Panc1 (cell line): Measurements from ENCODE around the gene MAPK8. TPM values are rescaled to one million over a fixed set of nuclear protein-coding genes. Genes with fewer than 3 reads are reported as not detected.

Source experiments
- ATAC-seq: fragments of 200-7000 bp; cut with Tn5 transposase; 2 replicates; pipeline ENCODE4 v1.9.1; 2020; ENCODE audit warnings: mild to moderate bottlenecking, moderate library complexity
- BruUV-seq: library from RNA; stranded (reverse); fragments of 400-500 nt; replicated peaks from 2 replicates; lab custom pipeline; 2021; lab: Mats Ljungman, UMichigan
- CTCF ChIA-PET: fragments of 300-600 bp; sonication (Branson Sonifier 250); formaldehyde crosslinking; loops from one replicate; lab custom pipeline; 2022; ENCODE audit warnings: antibody characterized with exemption; lab: Charles Lee
- POLR2A ChIA-PET: fragments of 300-600 bp; sonication (Branson Sonifier 250); formaldehyde crosslinking; loops from one replicate; lab custom pipeline; 2022; ENCODE audit warnings: antibody characterized with exemption; lab: Charles Lee
- DNase-seq: peaks from one replicate; pipeline ENCODE4 v3.0.0-alpha.2; 2010; ENCODE audit warnings: low read depth, low spot score
- H3K27ac ChIP-seq: 2 replicates; pipeline ENCODE4 v1.5.1; 2011; ENCODE audit warnings: mild to moderate bottlenecking, low read length, inconsistent platforms
- H3K27me3 ChIP-seq: fragments of 200-500 bp; sonication (Bioruptor generic); 2 replicates; pipeline ENCODE4 v1.6.0; 2014; ENCODE audit warnings: low read length, inconsistent platforms; ENCODE audit not compliant: control insufficient read depth, insufficient read depth
- H3K36me3 ChIP-seq: fragments of 200-500 bp; sonication (Bioruptor generic); 2 replicates; pipeline ENCODE4 v1.5.1; 2014; ENCODE audit warnings: inconsistent platforms, mild to moderate bottlenecking, low read length, moderate library complexity; ENCODE audit not compliant: control insufficient read depth, insufficient read depth
- H3K4me1 ChIP-seq: 2 replicates; pipeline ENCODE4 v1.5.1; 2011; ENCODE audit warnings: inconsistent platforms, mild to moderate bottlenecking, low read length, moderate library complexity; ENCODE audit not compliant: control insufficient read depth, insufficient read depth
- H3K4me3 ChIP-seq, 2 experiments: 2 replicates each; pipeline ENCODE4 v1.5.1; 2011 to 2012; ENCODE audit warnings: low read depth in 2 of 2, low read length in 2 of 2, mild to moderate bottlenecking in 2 of 2, inconsistent platforms in 1 of 2, moderate library complexity in 1 of 2
- H3K9me3 ChIP-seq: fragments of 200-500 bp; sonication (Bioruptor generic); 2 replicates; pipeline ENCODE4 v1.5.1; 2014; ENCODE audit warnings: low read depth, mild to moderate bottlenecking, inconsistent platforms, low read length, moderate library complexity; ENCODE audit not compliant: control insufficient read depth, insufficient read depth
- POLR2AphosphoS5 ChIP-seq: IDR thresholded peaks from 2 replicates; pipeline ENCODE4 v1.6.1; 2012; ENCODE audit warnings: mild to moderate bottlenecking, low read depth, low read length, moderate library complexity
- REST ChIP-seq, 2 experiments: IDR thresholded peaks; 2 replicates each; pipeline ENCODE4 v1.6.1; 2011 to 2012; ENCODE audit warnings: low read depth in 2 of 2, control low read depth in 1 of 2, low read length in 1 of 2, mild to moderate bottlenecking in 1 of 2, moderate library complexity in 1 of 2; ENCODE audit not compliant: insufficient read depth in 1 of 2
- SIN3A ChIP-seq: IDR thresholded peaks from 2 replicates; pipeline ENCODE4 v1.6.1; 2012; ENCODE audit warnings: low read depth, mild to moderate bottlenecking, low read length, moderate library complexity, borderline replicate concordance; ENCODE audit not compliant: insufficient read depth
- TCF7L2 ChIP-seq: IDR thresholded peaks from 2 replicates; pipeline ENCODE4 v1.6.1; 2011; ENCODE audit warnings: mild to moderate bottlenecking, low read depth, low read length, inconsistent platforms
- in situ Hi-C: cut with HindIII; loops from 2 replicates; pipeline ENCODE4 v1.10.0; 2016; ENCODE audit warnings: low sequenced_read_pairs, low pct_unique_long_range_greater_than_20kb
- intact Hi-C: fragments of 100-400 bp; cut with micrococcal nuclease; formaldehyde crosslinking; loops from one replicate; pipeline ENCODE4 v1.10.0; 2022; ENCODE audit not compliant: unreplicated experiment
- total RNA-seq: library from RNA; stranded (reverse); gene quantifications from one replicate; pipeline ENCODE4 v1.2.1, GENCODE V29; 2021; ENCODE audit not compliant: unreplicated experiment
- TF ChIP-seq, protein P1 (sequence below): fragments of 450-650 bp; IDR thresholded peaks from 2 replicates; pipeline ENCODE4 v1.5.1; 2017; ENCODE audit warnings: mild to moderate bottlenecking

The MAPK8 gene
- total RNA-seq, 1 experiment from 2014 or later, result 66.6 TPM

- intact Hi-C loops (no loop called here), in situ Hi-C loops (no loop called here)
- no peak overlapping the region for H3K27ac ChIP-seq
- no peak overlapping the region for H3K4me3 ChIP-seq
- ATAC-seq (no peak), DNase-seq (no peak)
- no TSS peak for BruUV-seq
- no peak for TF ChIP-seq SIN3A
- TF ChIP-seq REST (IDR thresholded peaks at IDR 0.05; ENCODE audit: insufficient read depth in 1 of 2, low read depth in 2 of 2, low read length in 1 of 2), result no peak
- no peak for TF ChIP-seq TCF7L2
- TF ChIP-seq, protein P1, sequence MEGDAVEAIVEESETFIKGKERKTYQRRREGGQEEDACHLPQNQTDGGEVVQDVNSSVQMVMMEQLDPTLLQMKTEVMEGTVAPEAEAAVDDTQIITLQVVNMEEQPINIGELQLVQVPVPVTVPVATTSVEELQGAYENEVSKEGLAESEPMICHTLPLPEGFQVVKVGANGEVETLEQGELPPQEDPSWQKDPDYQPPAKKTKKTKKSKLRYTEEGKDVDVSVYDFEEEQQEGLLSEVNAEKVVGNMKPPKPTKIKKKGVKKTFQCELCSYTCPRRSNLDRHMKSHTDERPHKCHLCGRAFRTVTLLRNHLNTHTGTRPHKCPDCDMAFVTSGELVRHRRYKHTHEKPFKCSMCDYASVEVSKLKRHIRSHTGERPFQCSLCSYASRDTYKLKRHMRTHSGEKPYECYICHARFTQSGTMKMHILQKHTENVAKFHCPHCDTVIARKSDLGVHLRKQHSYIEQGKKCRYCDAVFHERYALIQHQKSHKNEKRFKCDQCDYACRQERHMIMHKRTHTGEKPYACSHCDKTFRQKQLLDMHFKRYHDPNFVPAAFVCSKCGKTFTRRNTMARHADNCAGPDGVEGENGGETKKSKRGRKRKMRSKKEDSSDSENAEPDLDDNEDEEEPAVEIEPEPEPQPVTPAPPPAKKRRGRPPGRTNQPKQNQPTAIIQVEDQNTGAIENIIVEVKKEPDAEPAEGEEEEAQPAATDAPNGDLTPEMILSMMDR, result no peak
- TF ChIP-seq POLR2AphosphoS5, result no peak
- H3K4me1 ChIP-seq, result peaks cover 15% of the 10 kb centered on the region; the same call in 1 of the 2 replicates
- no peaks in the 10 kb centered on the region for H3K36me3 ChIP-seq
- H3K27me3 ChIP-seq, result no peaks in the 10 kb centered on the region
- CTCF ChIA-PET, result no interaction called here
- no peaks in the 10 kb centered on the region for H3K9me3 ChIP-seq
- POLR2A ChIA-PET, result no interaction called here
Observed at GRCh38 chr10:48365668-48366067, 59.2 kb downstream of the MAPK8 start.

DNA sequence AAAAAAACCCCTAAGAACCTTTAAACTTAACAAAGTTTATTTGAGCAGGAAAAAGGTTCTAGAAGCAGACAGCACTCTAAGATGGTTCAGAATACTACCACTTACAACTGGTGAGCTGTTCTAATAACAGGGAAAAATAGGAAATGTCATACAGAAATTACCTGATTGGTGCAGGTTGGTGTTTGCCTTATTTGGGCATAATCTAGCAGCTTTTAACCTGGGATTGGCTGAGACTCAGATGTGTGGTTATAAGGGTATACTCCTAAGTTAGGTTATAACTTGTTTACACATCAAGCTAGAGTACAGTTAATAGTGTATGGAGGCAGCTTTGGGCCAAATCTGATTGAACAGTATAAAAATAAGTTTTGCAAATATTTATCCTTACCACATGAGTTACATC is 59.8 kb downstream of the MAPK8 start:
- ChIA-PET CTCF (no interaction called here), POLR2A (no interaction called here)
- in situ Hi-C loops, result no loop called here
- Histone ChIP-seq H3K27me3 (no peaks in the 10 kb centered on the region), H3K4me1 (peaks cover 15% of the 10 kb centered on the region; the same call in 1 of the 2 replicates), H3K4me3 (no peak overlapping the region), H3K36me3 (no peaks in the 10 kb centered on the region), H3K27ac (no peak overlapping the region), H3K9me3 (no peaks in the 10 kb centered on the region)
- no peak for ATAC-seq
- DNase-seq, result no peak
- BruUV-seq, result no TSS peak
- TF ChIP-seq TCF7L2 (no peak), SIN3A (no peak), REST (IDR thresholded peaks at IDR 0.05; ENCODE audit: insufficient read depth in 1 of 2, low read depth in 2 of 2, low read length in 1 of 2) (no peak), POLR2AphosphoS5 (no peak)
- TF ChIP-seq, protein P1, result no peak
- intact Hi-C loops, result no loop called here
